H1 (cell line): Measurements from ENCODE around the gene ACYP1.

Source experiments
- CHD1 ChIP-seq: IDR thresholded peaks from 2 replicates; pipeline ENCODE4 v1.6.1; 2012; ENCODE audit warnings: low read depth, low read length, improper control_type of control experiment
- EZH2 ChIP-seq: fragments of 200-600 bp; sonication (generic); IDR thresholded peaks from 2 replicates; pipeline ENCODE4 v1.7.1; 2012; ENCODE audit warnings: low read depth, mild to moderate bottlenecking, moderate library complexity, low read length, inconsistent platforms; ENCODE audit not compliant: severe bottlenecking
- POLR2A ChIP-seq, 2 experiments: IDR thresholded peaks; 1 replicate in 1 of 2; 2 replicates in 1 of 2; pipeline ENCODE4 v1.6.1; 2011; ENCODE audit warnings: low read depth in 2 of 2, low read length in 2 of 2, mild to moderate bottlenecking in 2 of 2; ENCODE audit errors: control extremely low read depth in 1 of 2
- POLR2AphosphoS5 ChIP-seq: IDR thresholded peaks from 2 replicates; pipeline ENCODE4 v1.6.1; 2011; ENCODE audit warnings: low read depth, low read length
- RFX5 ChIP-seq: IDR thresholded peaks from 2 replicates; pipeline ENCODE4 v1.6.1; 2011; ENCODE audit warnings: low read depth, low read length, improper control_type of control experiment, borderline replicate concordance
- SP1 ChIP-seq: IDR thresholded peaks from 2 replicates; pipeline ENCODE4 v1.6.1; 2011; ENCODE audit warnings: low read depth, low read length
- TBP ChIP-seq: IDR thresholded peaks from 2 replicates; pipeline ENCODE4 v1.6.1; 2011; ENCODE audit warnings: low read depth, low read length, improper control_type of control experiment
- TF ChIP-seq, protein P1 (sequence below), 3 experiments: IDR thresholded peaks; 1 replicate in 2 of 3; 2 replicates in 1 of 3; pipeline versions ENCODE4 v1.5.1 to v1.6.1; 2011; ENCODE audit warnings: low read length in 3 of 3, mild to moderate bottlenecking in 3 of 3, inconsistent platforms in 2 of 3, low read depth in 1 of 3, moderate library complexity in 1 of 3; ENCODE audit not compliant: insufficient read depth in 1 of 3; ENCODE audit errors: control extremely low read depth in 1 of 3
- TF ChIP-seq, protein P2 (sequence below): IDR thresholded peaks from 2 replicates; pipeline ENCODE4 v1.6.1; 2011; ENCODE audit warnings: low read length, improper control_type of control experiment

DNA sequence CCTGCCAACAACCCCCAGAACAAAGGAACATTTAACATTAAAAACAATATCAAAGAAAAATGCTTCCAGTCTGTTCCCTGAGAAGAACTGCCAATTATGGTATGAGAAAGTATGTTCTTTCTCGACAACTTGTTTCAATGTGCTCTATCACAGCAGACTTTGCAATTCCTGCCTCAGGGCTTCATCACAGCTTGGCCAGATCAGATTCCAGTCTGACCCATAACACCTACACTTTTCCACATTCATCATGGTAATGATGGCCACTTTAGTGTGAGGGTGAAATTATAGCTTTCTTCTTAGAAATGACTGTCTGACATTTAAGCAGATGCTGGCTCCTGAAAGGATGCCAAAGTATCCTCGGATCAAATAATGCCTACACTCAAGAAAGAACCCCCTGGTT is 46.1 kb upstream of the ACYP1 start:
- TF ChIP-seq, protein P1, sequence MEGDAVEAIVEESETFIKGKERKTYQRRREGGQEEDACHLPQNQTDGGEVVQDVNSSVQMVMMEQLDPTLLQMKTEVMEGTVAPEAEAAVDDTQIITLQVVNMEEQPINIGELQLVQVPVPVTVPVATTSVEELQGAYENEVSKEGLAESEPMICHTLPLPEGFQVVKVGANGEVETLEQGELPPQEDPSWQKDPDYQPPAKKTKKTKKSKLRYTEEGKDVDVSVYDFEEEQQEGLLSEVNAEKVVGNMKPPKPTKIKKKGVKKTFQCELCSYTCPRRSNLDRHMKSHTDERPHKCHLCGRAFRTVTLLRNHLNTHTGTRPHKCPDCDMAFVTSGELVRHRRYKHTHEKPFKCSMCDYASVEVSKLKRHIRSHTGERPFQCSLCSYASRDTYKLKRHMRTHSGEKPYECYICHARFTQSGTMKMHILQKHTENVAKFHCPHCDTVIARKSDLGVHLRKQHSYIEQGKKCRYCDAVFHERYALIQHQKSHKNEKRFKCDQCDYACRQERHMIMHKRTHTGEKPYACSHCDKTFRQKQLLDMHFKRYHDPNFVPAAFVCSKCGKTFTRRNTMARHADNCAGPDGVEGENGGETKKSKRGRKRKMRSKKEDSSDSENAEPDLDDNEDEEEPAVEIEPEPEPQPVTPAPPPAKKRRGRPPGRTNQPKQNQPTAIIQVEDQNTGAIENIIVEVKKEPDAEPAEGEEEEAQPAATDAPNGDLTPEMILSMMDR (IDR thresholded peaks at IDR 0.05; ENCODE audit: control extremely low read depth in 1 of 3, insufficient read depth in 1 of 3, low read depth in 1 of 3, low read length in 3 of 3), result no peak
- TF ChIP-seq POLR2A (IDR thresholded peaks at IDR 0.05; ENCODE audit: control extremely low read depth in 1 of 2, low read depth in 2 of 2, low read length in 2 of 2) (no peak), POLR2AphosphoS5 (no peak), RFX5 (no peak), CHD1 (no peak), SP1 (no peak), TBP (no peak), EZH2 (no peak)
- TF ChIP-seq, protein P2, sequence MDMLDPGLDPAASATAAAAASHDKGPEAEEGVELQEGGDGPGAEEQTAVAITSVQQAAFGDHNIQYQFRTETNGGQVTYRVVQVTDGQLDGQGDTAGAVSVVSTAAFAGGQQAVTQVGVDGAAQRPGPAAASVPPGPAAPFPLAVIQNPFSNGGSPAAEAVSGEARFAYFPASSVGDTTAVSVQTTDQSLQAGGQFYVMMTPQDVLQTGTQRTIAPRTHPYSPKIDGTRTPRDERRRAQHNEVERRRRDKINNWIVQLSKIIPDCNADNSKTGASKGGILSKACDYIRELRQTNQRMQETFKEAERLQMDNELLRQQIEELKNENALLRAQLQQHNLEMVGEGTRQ, result no peak
